ENCODE measurements around the gene CFD. TPM values are rescaled to one million over a fixed set of nuclear protein-coding genes. Genes with fewer than 3 reads are reported as not detected.

The CFD gene
- under 1 TPM; 0.40 to 0.63 TPM for total RNA-seq

DNA sequence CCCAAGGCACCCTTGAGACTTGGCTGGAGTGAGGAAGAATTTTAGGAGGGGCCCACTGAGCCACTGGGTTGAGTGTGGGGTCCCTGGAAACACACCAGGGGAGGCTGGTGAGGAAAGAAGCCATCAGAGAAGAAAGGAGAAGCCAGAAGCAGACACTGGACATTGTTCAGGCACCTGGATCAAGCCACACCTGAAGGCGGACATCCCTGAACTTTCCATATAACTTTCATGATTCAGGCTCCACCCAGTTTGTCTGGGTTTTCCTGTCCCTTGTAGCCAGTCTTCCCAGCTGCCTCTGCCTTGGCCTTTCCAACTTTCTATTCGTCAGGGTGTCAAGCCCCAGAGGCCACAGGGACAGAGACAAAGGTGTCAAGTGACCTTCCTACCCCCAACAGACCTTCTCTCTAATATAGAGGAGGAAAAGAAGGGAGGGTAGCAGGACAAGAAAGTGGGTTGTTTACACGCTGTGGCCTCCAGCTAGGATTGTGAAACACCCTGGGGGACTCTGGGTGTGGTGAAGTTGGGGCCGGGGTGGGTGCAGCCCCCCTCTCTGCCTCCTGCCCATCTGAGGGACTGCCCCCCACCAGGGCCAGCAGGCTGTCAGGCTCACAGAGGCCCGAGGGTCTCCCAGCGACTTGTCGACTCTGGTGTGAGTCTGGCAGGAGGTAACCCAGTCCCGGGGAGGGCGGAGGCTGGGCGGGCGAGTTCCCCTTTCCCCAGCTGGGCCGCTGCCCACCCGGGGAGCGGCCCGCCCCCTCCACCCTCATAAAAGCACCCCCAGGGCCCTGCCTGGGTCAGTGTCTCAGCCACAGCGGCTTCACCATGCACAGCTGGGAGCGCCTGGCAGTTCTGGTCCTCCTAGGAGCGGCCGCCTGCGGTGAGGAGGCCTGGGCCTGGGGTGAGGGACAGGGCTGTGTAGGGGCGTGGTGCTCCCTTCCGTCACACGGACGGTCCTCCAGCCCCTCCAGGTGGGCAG lies at the start of gene CFD:
Gene CFD (plus strand): TSS at position 797 of the 976 bp plus-strand sequence. CDS start 26 bp downstream, at position 823.
- no peaks in the 10 kb centered on the region for H3K9me3 Mint-ChIP-seq
- DNase-seq = no peak
- H3K4me1 Mint-ChIP-seq (ENCODE audit: low read depth) = peaks cover 14% of the 10 kb centered on the region
- intact Hi-C loops (cut with micrococcal nuclease) = no loop called here
- peaks cover 8% of the 10 kb centered on the region for H3K27me3 Mint-ChIP-seq
- ChIA-PET CTCF (interaction anchor here (0.6 to 2.0 kb wide), 6 partner anchors 62 to 160 kb away, joined by 3 to 10 read pairs (median 4); partner anchors contain the start of gene WDR18), POLR2A (no interaction called here)
- H3K4me3 Mint-ChIP-seq = no peak within 1 kb of the TSS
- H3K27ac Mint-ChIP-seq = no peak within 1 kb of the TSS
- no peaks in the 10 kb centered on the region for H3K36me3 Mint-ChIP-seq

DNA sequence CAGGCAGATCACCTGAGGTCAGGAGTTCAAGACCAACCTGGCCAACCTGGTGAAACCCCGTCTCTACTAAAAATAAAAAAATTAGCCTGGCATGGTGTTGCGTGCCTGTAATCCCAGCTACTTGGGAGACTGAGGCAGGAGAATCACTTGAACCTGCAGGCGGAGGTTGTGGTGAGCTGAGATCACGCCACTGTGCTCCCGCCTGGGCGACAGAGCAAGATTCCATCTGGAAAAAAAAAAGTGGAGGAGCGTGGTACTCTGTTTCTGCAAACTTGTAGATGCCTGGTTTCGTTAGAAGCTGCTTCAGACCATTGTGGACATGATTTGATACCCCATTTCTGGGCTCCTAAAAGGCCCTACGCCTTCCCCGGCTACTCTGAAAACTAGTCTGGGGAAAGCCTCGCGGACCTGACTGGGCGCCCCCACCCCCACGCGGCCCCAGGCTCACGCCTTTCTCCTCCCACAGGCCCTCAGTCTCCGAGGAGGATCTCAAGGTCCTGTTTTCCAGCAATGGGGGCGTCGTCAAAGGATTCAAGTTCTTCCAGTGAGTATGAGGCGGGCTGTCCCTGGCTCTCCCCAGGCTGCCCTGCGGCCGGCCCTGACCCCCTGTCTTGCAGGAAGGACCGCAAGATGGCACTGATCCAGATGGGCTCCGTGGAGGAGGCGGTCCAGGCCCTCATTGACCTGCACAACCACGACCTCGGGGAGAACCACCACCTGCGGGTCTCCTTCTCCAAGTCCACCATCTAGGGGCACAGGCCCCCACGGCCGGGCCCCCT lies 49.2 kb upstream of the CFD start:
- Mint-ChIP-seq H3K27me3 (no peaks in the 10 kb centered on the region), H3K4me3 (no peak overlapping the region), H3K9me3 (no peaks in the 10 kb centered on the region), H3K27ac (no peak overlapping the region), H3K4me1 (ENCODE audit: low read depth) (peaks cover 7% of the 10 kb centered on the region), H3K36me3 (peaks cover 51% of the 10 kb centered on the region)
- POLR2A ChIA-PET = interaction anchor here (0.6 to 3.1 kb wide), 2 partner anchors 11 to 627 kb away, joined by 3 to 8 read pairs; no protein-coding TSS in a partner anchor
- intact Hi-C loops (cut with micrococcal nuclease) = no loop called here
- no peak for DNase-seq
- CTCF ChIA-PET = interaction anchor here (0.6 kb wide), 1 partner anchor 21 kb away, joined by 3 read pairs; no protein-coding TSS in a partner anchor

GRCh38 chr19:810883-811489 lies 48.5 kb upstream of the CFD start:
- DNase-seq = no peak
- no peak overlapping the region for H3K27ac Mint-ChIP-seq
- H3K9me3 Mint-ChIP-seq = no peaks in the 10 kb centered on the region
- peaks cover 52% of the 10 kb centered on the region for H3K36me3 Mint-ChIP-seq
- ChIA-PET POLR2A (no interaction called here), CTCF (no interaction called here)
- no peak overlapping the region for H3K4me3 Mint-ChIP-seq
- H3K4me1 Mint-ChIP-seq (ENCODE audit: low read depth) = peaks cover 7% of the 10 kb centered on the region
- intact Hi-C loops (cut with micrococcal nuclease) = no loop called here
- no peaks in the 10 kb centered on the region for H3K27me3 Mint-ChIP-seq

GRCh38 chr19:811506-812048 lies 47.9 kb upstream of the CFD start:
- Mint-ChIP-seq H3K27me3 (no peaks in the 10 kb centered on the region), H3K9me3 (no peaks in the 10 kb centered on the region), H3K4me3 (no peak overlapping the region), H3K36me3 (peaks cover 53% of the 10 kb centered on the region), H3K4me1 (ENCODE audit: low read depth) (peaks cover 6% of the 10 kb centered on the region), H3K27ac (no peak overlapping the region)
- ChIA-PET CTCF (no interaction called here), POLR2A (no interaction called here)
- intact Hi-C loops (cut with micrococcal nuclease) = no loop called here
- DNase-seq = no peak

GRCh38 chr19:812049-812746 lies 47.3 kb upstream of the CFD start:
- ChIA-PET POLR2A (interaction anchor here (2.9 kb wide), 1 partner anchor 12 kb away, joined by 12 read pairs; no protein-coding TSS in a partner anchor), CTCF (no interaction called here)
- peaks cover 48% of the 10 kb centered on the region for H3K36me3 Mint-ChIP-seq
- H3K27ac Mint-ChIP-seq = no peak overlapping the region
- H3K9me3 Mint-ChIP-seq = no peaks in the 10 kb centered on the region
- DNase-seq = no peak
- H3K4me1 Mint-ChIP-seq (ENCODE audit: low read depth) = peaks cover 5% of the 10 kb centered on the region
- intact Hi-C loops (cut with micrococcal nuclease) = no loop called here
- no peak overlapping the region for H3K4me3 Mint-ChIP-seq
- H3K27me3 Mint-ChIP-seq = no peaks in the 10 kb centered on the region

DNA sequence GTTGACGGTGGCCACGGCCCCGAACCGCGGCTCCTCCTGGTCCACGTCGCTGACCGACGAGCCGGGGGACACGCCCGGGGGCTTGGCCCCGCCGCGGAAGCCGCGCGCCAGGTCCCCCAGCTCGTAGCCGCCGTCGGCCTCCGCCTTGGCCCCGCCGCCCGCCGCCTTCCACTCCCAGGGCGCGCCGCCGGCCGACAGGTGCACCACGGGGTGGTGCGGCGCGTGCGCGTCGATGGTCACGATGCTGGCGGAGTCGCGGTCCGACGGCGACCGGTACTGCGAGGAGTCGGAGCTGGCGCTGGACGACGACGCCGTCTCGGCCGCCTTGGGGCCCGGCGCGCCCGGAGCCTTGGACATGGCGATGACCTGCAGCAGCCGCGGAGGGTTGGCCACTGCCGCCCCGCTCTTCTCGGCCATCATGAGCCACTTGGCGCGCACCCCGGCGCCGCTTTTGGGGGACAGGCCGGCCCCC lies 46.7 kb upstream of the CFD start:
- H3K9me3 Mint-ChIP-seq = no peaks in the 10 kb centered on the region
- intact Hi-C loops (cut with micrococcal nuclease) = no loop called here
- DNase-seq = no peak
- no peak overlapping the region for H3K4me3 Mint-ChIP-seq
- H3K36me3 Mint-ChIP-seq = peaks cover 42% of the 10 kb centered on the region
- H3K4me1 Mint-ChIP-seq (ENCODE audit: low read depth) = peaks cover under 1% of the 10 kb centered on the region
- H3K27me3 Mint-ChIP-seq = no peaks in the 10 kb centered on the region
- H3K27ac Mint-ChIP-seq = no peak overlapping the region
- ChIA-PET CTCF (no interaction called here), POLR2A (interaction anchor here (2.9 kb wide), 1 partner anchor 12 kb away, joined by 12 read pairs; no protein-coding TSS in a partner anchor)

DNA sequence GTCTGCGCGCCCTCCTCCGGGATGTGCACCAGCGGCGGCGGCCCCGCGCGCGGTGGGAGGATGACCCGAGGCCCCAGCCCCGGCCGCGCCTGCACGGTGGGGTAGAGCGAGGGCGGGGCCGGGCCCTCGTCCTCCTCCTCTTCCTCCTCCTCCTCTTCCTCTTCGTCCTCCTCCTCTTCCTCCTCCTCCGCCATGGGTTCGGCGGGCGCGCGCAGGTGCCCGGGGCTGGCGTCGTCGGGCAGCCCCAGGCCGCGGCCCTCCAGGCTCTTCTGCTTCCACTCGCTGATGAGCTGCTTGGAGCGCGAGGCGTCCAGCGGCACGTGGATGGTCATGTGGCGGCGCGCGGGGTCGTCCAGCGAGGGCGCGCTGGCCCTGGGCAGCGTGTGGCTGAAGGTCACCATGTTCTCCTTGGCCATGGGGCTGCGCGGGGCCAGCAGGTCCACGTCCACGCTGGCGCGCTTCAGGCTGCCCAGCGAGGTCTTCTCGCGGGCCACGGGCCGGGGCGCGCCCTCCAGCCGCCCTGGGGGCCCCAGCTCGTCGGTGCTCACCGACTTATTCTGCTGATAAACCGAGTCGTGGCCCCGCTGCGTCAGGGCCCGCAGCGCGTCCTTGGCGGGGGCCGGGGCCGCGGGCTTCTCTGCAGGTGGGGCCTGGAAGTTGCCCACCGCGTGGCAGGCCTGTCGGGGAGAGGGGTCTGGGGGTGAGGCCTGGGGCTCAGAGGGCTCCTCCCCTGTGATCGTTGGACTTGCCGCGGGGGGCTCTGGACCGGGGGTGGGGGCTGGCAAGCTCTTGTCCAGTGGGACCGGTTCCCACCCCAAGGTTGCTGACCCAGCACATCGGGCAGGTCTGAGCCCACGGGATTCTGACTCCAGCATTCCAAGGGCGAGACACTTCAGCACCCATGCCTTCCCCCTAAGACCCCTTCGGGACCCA lies 46.0 kb upstream of the CFD start:
- DNase-seq = no peak
- Mint-ChIP-seq H3K27me3 (no peaks in the 10 kb centered on the region), H3K9me3 (no peaks in the 10 kb centered on the region), H3K4me1 (ENCODE audit: low read depth) (no peaks in the 10 kb centered on the region), H3K36me3 (peaks cover 38% of the 10 kb centered on the region), H3K4me3 (no peak overlapping the region), H3K27ac (no peak overlapping the region)
- intact Hi-C loops (cut with micrococcal nuclease) = no loop called here
- CTCF ChIA-PET = no interaction called here
- POLR2A ChIA-PET = interaction anchor here (2.9 kb wide), 1 partner anchor 13 kb away, joined by 12 read pairs; no protein-coding TSS in a partner anchor

- no peak for DNase-seq
- intact Hi-C loops (cut with micrococcal nuclease) = no loop called here
- Mint-ChIP-seq H3K9me3 (no peaks in the 10 kb centered on the region), H3K4me1 (ENCODE audit: low read depth) (no peaks in the 10 kb centered on the region), H3K36me3 (peaks cover 37% of the 10 kb centered on the region), H3K4me3 (no peak overlapping the region), H3K27me3 (no peaks in the 10 kb centered on the region), H3K27ac (no peak overlapping the region)
- ChIA-PET POLR2A (interaction anchor here (0.7 to 2.9 kb wide), 4 partner anchors 10 to 424 kb away, joined by 3 to 12 read pairs (median 4); no protein-coding TSS in a partner anchor), CTCF (no interaction called here)
Measured at GRCh38 chr19:814152-815078, 45.0 kb upstream of the CFD start.

DNA sequence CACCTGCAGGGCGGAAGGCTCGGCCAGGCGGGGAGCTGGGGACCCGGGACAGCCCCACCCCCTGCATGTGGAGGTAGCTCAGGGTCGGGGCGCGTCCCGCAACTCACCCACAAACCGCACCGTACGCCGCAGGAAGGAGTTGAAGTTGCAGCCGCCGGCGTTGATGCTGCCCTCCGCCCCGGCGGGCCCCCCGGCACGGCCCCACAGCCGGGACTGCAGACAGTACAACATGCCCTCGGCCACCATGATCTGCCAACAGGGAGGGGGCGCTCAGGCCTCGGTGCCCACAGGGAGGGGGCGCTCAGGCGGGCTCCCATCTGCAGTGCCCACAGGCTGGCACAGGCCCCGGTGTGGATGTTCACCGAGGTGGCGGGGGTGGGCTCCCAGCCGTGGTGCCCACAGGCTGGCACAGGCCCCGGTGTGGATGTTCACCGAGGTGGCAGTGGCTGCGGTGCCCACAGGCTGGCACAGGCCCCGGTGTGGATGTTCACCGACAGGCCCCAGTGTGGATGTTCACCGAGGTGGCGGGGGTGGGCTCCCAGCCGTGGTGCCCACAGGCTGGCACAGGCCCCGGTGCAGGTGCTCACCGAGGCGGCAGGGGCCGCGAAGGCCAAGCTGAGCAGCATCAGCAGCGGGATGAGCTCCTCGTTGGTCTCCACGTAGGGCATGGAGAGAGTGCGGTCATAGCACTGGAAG lies 44.2 kb upstream of the CFD start:
- H3K4me3 Mint-ChIP-seq = no peak overlapping the region
- no peak for DNase-seq
- H3K27ac Mint-ChIP-seq = no peak overlapping the region
- POLR2A ChIA-PET = interaction anchor here (0.7 to 2.9 kb wide), 4 partner anchors 11 to 424 kb away, joined by 3 to 12 read pairs (median 4); no protein-coding TSS in a partner anchor
- intact Hi-C loops (cut with micrococcal nuclease) = no loop called here
- CTCF ChIA-PET = no interaction called here
- H3K27me3 Mint-ChIP-seq = no peaks in the 10 kb centered on the region
- H3K4me1 Mint-ChIP-seq (ENCODE audit: low read depth) = no peaks in the 10 kb centered on the region
- no peaks in the 10 kb centered on the region for H3K9me3 Mint-ChIP-seq
- peaks cover 29% of the 10 kb centered on the region for H3K36me3 Mint-ChIP-seq
